Body of pancreas (tissue), 4 donors: ENCODE results near the gene SPOCK1.

Source experiments
- POLR2A ChIP-seq, 3 donors: fragments of 450-650 bp; IDR thresholded peaks; one replicate each; pipeline ENCODE4 v1.6.1; 2016; ENCODE audit warnings: antibody characterized with exemption in 3 of 3, mild to moderate bottlenecking in 2 of 3
- TF ChIP-seq, protein P1 (sequence below), 7 experiments: fragments of 450-650 bp in 4 of 7; fragments of 200-600 bp in 3 of 7; sonication (generic) in 3 of 7; IDR thresholded peaks; one replicate each; pipeline ENCODE4 v1.5.1; 2016 to 2019; ENCODE audit warnings: antibody characterized with exemption in 7 of 7

DNA sequence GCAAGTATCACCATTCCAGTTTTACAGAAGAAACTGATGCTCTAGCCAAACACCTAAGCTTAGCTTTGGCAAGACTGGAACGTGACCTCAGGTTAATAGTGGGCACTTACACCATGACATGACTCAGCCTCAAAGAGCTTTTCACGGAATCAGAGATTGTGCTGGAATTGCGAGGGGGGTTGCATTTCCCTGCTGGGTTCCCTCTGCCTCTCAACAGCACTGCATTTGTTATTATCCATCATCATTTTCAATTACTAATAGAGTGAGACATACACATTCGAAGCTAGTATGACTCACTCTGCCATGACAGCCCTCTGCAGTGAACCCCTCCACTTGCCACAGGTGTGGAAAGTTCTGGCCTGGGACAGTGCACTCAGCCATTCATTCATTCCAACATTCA, 8.0 kb downstream of the SPOCK1 start:
- TF ChIP-seq POLR2A (IDR thresholded peaks at IDR 0.05), result no peak
- TF ChIP-seq, protein P1, sequence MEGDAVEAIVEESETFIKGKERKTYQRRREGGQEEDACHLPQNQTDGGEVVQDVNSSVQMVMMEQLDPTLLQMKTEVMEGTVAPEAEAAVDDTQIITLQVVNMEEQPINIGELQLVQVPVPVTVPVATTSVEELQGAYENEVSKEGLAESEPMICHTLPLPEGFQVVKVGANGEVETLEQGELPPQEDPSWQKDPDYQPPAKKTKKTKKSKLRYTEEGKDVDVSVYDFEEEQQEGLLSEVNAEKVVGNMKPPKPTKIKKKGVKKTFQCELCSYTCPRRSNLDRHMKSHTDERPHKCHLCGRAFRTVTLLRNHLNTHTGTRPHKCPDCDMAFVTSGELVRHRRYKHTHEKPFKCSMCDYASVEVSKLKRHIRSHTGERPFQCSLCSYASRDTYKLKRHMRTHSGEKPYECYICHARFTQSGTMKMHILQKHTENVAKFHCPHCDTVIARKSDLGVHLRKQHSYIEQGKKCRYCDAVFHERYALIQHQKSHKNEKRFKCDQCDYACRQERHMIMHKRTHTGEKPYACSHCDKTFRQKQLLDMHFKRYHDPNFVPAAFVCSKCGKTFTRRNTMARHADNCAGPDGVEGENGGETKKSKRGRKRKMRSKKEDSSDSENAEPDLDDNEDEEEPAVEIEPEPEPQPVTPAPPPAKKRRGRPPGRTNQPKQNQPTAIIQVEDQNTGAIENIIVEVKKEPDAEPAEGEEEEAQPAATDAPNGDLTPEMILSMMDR (IDR thresholded peaks at IDR 0.05), result no peak
